Glomerular visceral epithelial cell (primary cell): Measurements from ENCODE around the gene PKLR.
"Not testable (repeated sequence)": the region's sequence is repeated elsewhere in the genome, so short reads cannot be mapped to it uniquely, and the experiment has no call there.

Experiments used
- DNase-seq: peaks from one replicate; pipeline ENCODE4 v3.0.0-alpha.2; 2016; ENCODE audit errors: extremely low spot score

The PKLR gene

DNA sequence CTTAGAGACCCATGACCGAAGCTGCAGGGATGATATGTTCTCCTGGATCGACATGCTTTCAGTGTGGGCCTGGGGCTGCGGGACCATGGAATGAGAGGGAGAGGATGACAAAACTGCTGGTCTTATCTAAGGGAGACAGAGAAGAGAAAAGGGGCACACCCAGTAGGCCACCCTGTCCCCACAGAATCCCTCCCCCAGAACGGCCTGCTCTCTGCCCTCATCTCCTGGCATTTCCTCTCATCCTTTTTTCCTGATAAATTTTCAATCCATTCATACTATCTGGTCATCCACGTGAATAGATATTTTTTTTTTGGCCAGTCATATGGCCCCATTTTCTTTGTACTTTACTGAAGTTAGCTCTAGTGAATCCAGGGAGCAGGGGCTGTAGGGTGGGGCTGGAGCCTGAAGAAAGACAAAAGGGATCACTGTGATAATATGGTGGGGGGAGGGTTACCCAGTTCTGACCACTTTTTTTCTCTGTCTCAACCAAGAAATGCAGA is at the start of gene PKLR:
PKLR (minus strand) TSS at position 97 of the 500 bp plus-strand sequence; CDS start at position 54, 43 bp downstream.
- DNase-seq = no peak

DNA sequence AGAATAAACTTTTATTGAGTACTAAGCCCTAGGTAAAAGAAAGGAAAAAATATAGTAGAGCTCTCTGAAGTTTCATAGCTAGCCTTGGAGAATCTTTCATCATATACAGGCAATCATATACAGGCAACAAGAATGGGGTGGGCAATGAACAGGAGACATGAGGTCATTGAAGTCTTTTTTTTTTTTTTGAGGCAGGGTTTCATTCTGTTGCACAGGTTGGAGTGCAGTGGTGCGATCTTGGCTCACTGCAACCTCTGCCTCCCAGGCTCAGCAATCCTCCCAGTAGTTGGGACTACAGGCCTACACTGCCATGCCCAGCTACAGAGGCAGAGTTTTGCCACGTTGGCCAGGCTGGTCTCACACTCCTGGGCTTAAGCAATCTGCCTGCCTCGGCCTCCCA is 41.6 kb upstream of the PKLR start:
- DNase-seq = no peak

GRCh38 chr1:155339515-155340097 is 38.4 kb upstream of the PKLR start:
- DNase-seq = no peak

GRCh38 chr1:155334962-155335361 is 33.7 kb upstream of the PKLR start:
- no peak for DNase-seq

DNA sequence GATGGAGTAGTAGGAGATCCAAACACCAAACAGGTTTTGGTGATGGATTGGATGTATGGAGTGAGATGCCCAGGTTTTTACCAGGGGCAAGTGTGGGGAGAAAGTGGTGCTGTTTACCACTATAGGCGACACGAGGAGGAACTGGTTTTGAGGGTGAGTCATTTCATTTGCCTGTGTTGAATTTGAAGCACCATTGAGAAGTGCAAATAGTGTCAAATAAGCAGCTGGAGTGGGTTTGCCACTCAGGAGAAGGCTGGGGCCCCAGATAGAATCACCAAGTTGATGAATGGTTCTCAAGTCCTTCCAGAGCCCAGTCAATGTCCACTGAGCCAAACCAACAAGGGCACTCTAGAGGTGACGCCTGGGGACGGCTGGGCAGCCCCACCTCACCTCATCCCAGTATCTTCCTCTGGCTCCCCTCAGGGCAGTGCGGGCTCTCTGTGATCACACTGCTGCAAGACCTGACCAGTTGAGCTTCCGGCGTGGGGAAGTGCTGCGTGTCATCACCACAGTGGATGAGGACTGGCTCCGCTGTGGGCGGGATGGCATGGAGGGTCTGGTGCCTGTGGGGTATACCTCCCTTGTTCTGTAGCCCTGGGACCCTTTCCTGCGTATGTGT is 28.9 kb upstream of the PKLR start:
- no peak for DNase-seq

GRCh38 chr1:155328856-155329255 is 27.6 kb upstream of the PKLR start:
- DNase-seq = not testable (repeated sequence)

- no peak for DNase-seq
Measured at GRCh38 chr1:155327981-155328380, 26.7 kb upstream of the PKLR start.

- DNase-seq = no peak
Measured at GRCh38 chr1:155326631-155327037, 25.4 kb upstream of the PKLR start.

DNA sequence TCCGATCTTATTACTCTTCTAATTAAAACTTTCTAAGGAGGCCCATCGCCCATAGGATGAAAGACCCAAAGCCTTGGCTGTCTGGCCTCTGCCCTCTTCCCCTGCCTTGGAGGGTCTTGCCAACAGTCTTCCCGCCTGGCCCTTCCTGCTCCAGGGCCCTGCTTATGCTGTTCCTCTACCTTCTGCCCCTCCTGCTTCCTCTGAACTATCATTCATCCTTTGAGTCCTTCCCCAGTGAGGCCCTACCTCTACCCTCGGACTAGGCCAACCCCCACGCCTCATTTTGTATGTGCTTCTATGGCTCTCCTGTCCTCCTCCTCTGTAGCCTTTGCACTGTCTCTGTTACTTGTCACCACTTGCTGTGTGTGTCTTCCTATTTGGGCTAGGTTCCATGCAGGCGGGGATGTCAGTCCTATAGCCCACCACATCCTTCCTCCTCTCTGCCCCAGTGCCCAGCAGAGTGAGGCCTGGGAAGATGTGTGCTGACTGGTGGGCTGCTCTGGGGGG is 24.8 kb upstream of the PKLR start:
- no peak for DNase-seq

- no peak for DNase-seq
Measured at GRCh38 chr1:155325603-155325893, 24.3 kb upstream of the PKLR start.

DNA sequence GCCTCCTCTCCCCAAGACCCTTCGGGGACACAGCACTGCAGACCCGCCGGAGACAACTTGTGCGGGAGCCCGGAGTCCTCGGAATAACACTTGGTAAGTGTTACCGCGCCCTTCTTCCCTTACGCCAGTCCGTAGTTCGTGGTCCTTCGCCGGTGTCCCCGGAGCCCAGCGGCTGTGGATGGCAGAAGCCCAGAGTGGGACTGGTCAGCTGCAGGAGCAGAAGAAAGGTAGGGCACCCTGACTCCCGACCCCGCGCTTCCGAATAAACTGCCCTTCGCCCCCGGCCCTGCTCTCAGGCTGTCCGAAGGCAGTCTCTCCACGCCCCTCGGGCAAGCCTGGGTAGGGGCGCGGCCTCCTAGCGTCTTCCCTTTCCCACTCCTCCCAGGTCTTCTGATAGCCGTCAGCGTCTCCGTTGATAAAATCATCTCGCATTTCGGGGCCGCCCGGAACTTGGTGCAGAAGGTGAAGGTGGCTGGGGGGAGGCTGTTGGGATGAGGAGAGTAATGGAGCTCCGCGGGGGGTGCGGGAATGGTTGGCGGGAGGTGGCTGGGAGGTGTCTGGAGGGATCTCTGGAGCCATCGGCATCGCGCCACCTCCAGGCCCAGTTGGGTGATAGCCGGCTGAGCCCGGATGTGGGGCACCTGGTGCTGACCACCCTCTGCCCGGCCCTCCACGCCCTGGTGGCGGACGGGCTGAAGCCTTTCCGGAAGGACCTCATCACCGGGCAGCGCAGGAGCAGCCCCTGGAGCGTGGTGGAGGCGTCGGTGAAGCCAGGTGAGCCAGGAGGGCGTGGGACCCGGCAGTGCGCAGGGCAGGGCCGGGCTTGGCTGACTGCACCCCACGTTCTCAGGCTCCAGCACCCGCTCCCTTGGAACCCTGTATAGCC is 23.7 kb upstream of the PKLR start:
- DNase-seq = peak; percentile 78

GRCh38 chr1:155324037-155324716 is 22.9 kb upstream of the PKLR start:
- DNase-seq = peak; percentile 99

DNA sequence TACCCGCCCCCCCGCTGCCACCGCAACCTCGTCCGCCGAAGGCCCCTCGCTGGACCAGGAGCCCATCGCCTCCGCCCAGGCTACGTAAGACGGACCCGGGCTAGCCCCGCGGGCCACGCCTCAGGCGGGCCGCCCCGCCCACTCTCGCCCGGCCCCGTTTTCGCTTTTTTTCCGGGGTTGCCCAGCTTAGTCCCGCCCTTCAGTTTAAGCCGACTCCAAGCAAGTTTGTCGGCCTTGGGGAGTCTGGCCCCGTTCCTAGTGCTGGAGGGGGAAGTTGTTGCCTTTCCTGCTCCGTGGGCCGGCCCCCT is 22.4 kb upstream of the PKLR start:
- DNase-seq = peak; percentile 93

GRCh38 chr1:155322953-155323728 is 21.9 kb upstream of the PKLR start:
- peak; percentile 98 for DNase-seq

GRCh38 chr1:155322571-155322952 is 21.3 kb upstream of the PKLR start:
- DNase-seq = peak; percentile 49

GRCh38 chr1:155321639-155322503 is 20.6 kb upstream of the PKLR start:
- DNase-seq = no peak

DNA sequence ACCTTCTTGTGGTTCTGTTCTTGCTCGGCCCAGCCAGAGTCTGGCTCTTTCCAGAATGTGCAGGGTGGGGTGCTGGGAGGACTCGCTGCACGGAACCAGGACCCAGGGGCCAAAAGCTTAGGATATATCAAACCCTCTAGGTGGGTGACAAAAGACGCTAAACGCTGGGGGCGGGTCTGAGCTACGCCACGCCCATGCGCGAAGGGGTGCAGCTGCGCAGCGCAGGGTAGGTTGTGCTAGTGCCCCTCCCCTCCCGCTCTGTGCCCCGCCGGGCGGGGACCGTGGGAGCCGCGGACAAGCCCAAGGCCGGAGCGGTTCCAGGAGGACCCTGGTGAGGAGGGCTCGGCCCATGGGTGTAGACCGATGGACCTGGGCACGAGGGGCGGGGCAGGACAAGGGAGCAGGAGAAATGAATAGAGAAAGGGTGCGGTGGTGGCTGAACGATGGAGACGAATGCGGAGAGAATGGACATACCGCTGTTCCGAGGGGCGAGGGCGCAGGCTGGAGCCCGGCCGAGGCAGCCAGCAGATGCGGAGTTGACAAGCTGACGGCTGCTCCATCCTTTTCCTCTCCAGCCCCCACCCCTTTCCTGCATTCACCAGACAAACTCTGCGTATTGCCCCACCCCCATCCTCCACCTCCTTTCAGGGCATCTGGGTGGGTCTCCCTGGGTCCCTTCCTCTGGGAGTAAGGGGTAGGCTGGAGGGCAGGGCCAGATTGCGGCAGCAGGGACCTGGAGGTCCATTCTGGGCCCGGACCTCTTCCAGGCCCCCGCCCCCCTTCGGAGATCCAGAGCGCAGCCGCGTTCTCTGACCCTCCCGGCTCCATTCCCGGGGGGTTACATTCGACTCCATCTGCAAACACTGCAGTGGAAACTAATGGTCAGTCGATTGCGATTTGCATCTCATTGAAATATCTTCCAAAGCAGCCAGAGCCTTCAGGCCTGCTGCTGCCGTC is 19.7 kb upstream of the PKLR start, which contains the start of gene RUSC1:
RUSC1 (plus strand) TSS at position 234 of the 957 bp plus-strand sequence. CDS start 880 bp downstream, outside the sequence.
- DNase-seq = no peak

DNA sequence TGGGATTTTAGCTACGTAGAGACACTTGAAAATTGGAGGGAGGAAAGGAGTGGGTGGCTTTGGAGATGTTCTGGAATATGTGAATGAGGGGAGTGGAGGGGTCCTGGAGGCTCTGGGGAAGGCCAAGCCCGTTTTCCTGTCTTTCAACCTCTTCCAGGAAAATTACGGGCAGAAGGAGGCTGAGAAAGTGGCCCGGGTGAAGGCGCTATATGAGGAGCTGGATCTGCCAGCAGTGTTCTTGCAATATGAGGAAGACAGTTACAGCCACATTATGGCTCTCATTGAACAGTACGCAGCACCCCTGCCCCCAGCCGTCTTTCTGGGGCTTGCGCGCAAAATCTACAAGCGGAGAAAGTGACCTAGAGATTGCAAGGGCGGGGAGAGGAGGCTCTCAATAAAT is 19.0 kb upstream of the PKLR start:
- no peak for DNase-seq

DNA sequence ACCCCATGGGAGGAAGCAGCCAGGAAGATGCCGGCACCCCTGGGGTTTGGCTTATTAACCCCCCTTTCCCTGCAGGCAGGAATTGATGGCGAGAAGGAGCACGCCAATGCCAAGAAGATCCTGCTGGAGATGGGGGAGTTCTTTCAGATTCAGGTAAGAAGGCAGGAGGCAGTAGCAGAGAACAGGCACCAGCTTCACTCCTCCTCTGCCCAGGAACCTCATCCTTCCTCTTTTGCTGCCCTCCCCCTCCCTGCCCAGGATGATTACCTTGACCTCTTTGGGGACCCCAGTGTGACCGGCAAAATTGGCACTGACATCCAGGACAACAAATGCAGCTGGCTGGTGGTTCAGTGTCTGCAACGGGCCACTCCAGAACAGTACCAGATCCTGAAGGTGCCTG is 18.3 kb upstream of the PKLR start:
- DNase-seq = no peak
